ENCODE data around the gene C15orf61.

Gene C15orf61

DNA sequence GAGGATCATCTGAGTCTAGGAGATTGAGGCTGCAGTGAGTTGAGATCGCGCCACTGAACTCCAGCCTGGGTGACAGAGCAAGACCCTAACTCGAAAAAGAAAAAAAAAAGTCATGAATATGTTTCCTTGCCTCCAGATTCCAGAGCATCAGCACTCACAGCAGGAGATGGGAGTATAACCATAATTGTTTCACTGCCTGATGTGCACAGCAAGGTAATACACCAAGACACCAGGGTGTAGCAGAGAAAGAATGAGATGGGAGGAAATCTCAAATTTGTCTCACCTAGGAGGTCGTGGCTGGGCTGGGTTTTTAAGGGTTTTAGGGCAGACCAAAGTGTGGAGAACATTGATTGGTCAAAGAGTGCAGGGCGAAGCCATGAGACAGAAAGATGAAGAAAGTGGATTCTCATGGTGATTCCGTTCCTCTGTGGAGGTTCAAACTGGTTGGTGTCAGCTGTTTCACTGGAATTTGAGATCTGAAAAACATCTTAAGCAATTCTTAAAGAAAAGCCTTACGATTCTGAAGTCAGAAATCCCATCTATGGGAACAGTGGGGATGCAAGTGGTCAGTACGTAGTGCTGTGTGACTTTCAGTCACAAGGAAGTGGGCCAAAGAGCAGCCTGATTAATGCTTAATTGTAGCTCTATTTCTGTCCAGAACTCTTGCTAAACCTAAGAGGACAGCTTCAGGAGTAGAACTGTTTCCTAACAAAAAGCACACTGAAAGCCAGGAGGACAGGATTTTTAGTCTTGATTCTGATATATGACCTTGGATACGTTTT, 7.8 kb upstream of the C15orf61 start:
- H3K36me3 ChIP-seq (ENCODE audit: control insufficient read depth in 5 of 5, insufficient read depth in 5 of 5, low read length in 5 of 5), result peaks cover 0 to 19% (median 9%) of the 10 kb centered on the region in 5 donors
- no peaks in the 10 kb centered on the region for H3K9me3 ChIP-seq (ENCODE audit: control insufficient read depth in 5 of 5, low read length in 5 of 5)
- H3K4me3 ChIP-seq (ENCODE audit: low read depth in 1 of 5, low read length in 5 of 5), result no peak overlapping the region
- peaks cover 0 to 13% (median 3%) of the 10 kb centered on the region in 5 donors for H3K4me1 ChIP-seq (ENCODE audit: control insufficient read depth in 5 of 5, insufficient read depth in 5 of 5, low read length in 5 of 5)
- no peaks in the 10 kb centered on the region for H3K27me3 ChIP-seq (ENCODE audit: control insufficient read depth in 5 of 5, insufficient read depth in 4 of 5, low read length in 5 of 5)
- H3K27ac ChIP-seq (ENCODE audit: low read depth, low read length), result no peak overlapping the region
- H3K9ac ChIP-seq (ENCODE audit: low read length in 5 of 5), result no peak overlapping the region

DNA sequence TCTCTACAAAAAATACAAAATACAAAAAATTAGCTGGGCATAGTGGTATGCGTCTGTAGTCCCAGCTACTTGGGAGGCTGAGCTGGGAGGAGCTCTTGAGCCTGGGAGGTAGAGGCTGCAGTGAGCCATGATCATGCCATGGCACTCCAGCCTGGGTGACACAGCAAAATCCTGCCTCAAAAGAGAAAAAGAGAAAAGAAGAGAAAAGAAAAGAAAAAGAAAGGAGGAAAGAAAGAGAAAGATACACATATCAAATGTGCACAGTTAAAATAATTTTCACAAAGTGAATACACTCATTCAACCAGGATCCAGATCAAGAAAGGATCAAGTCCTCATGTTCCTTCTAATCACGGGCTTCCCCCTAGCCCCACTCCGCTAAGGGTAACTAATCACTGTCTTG, 5.8 kb upstream of the C15orf61 start:
- Histone ChIP-seq H3K27ac (ENCODE audit: low read depth, low read length) (no peak overlapping the region), H3K4me1 (ENCODE audit: control insufficient read depth in 5 of 5, insufficient read depth in 5 of 5, low read length in 5 of 5) (peaks cover 0 to 13% (median 3%) of the 10 kb centered on the region in 5 donors), H3K4me3 (ENCODE audit: low read depth in 1 of 5, low read length in 5 of 5) (no peak overlapping the region), H3K27me3 (ENCODE audit: control insufficient read depth in 5 of 5, insufficient read depth in 4 of 5, low read length in 5 of 5) (no peaks in the 10 kb centered on the region), H3K9ac (ENCODE audit: low read length in 5 of 5) (no peak overlapping the region), H3K9me3 (ENCODE audit: control insufficient read depth in 5 of 5, low read length in 5 of 5) (no peaks in the 10 kb centered on the region), H3K36me3 (ENCODE audit: control insufficient read depth in 5 of 5, insufficient read depth in 5 of 5, low read length in 5 of 5) (peaks cover 0 to 19% (median 9%) of the 10 kb centered on the region in 5 donors)

DNA sequence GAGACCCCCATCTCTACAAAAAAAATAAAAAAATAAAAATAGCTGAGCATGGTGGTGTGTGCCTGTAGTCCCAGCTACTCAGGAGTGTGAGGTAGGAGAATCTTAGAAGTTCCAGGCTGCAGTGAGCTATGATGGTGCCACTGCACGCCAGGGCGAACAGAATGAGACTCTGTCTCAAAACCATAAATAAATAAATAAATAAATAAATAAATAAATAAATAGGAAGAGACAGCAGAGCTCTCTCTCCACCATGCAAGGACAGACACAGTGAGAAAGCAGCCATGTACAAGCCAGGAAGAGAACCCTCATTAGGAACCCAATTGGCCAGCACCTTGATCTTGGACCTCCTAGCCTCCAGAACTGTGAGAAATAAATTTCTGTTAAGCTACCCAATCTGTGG, 5.4 kb upstream of the C15orf61 start:
- no peaks in the 10 kb centered on the region for H3K27me3 ChIP-seq (ENCODE audit: control insufficient read depth in 5 of 5, insufficient read depth in 4 of 5, low read length in 5 of 5)
- H3K27ac ChIP-seq (ENCODE audit: low read depth, low read length), result no peak overlapping the region
- H3K4me1 ChIP-seq (ENCODE audit: control insufficient read depth in 5 of 5, insufficient read depth in 5 of 5, low read length in 5 of 5), result peaks cover 0 to 17% (median 7%) of the 10 kb centered on the region in 5 donors
- H3K9ac ChIP-seq (ENCODE audit: low read length in 5 of 5), result no peak overlapping the region
- H3K9me3 ChIP-seq (ENCODE audit: control insufficient read depth in 5 of 5, low read length in 5 of 5), result no peaks in the 10 kb centered on the region
- H3K4me3 ChIP-seq (ENCODE audit: low read depth in 1 of 5, low read length in 5 of 5), result no peak overlapping the region
- H3K36me3 ChIP-seq (ENCODE audit: control insufficient read depth in 5 of 5, insufficient read depth in 5 of 5, low read length in 5 of 5), result peaks cover 0 to 19% (median 9%) of the 10 kb centered on the region in 5 donors

DNA sequence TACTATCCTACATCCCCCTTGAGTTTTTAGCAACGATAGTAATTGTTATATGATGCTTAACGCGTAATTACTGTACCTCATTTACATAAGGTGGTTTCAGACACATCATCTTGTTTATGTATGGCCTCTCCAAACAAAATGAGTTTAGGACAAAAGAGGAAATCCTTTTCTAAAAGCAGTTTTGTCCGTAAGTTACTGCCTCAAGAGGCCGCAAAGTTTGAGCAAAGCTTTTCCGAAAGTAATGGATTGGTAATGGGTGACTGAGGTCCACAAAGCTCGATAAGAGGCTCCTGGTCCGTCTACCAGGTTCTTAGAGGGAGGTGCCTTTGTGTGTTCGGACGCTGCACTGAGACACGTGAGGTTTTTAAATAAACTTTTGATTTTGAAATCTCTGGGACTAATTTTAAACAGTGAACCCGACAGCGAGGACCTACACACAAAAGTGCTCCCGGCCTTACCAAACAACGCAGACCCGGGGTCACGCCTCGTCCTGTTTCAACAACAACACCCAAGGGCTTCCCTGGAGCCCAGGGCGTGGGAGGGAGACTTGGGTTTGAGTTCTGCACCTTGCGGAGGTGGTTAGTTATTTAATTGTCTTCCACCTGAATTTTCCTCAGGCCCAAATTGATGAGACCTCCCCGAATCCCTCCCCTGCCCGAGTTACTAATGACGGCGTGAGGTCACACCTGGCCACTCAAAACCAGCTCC, 456 bp upstream of the C15orf61 start:
- Histone ChIP-seq H3K27me3 (ENCODE audit: control insufficient read depth in 5 of 5, insufficient read depth in 4 of 5, low read length in 5 of 5) (no peaks in the 10 kb centered on the region), H3K9ac (ENCODE audit: low read length in 5 of 5) (peak overlapping the region; percentile 66 to 93 (median 81)), H3K27ac (ENCODE audit: low read depth, low read length) (peak overlapping the region; percentile 99), H3K9me3 (ENCODE audit: control insufficient read depth in 5 of 5, low read length in 5 of 5) (no peaks in the 10 kb centered on the region), H3K4me3 (ENCODE audit: low read depth in 1 of 5, low read length in 5 of 5) (peak overlapping the region; percentile 83 to 98 (median 92)), H3K4me1 (ENCODE audit: control insufficient read depth in 5 of 5, insufficient read depth in 5 of 5, low read length in 5 of 5) (peaks cover 0 to 36% (median 28%) of the 10 kb centered on the region in 5 donors), H3K36me3 (ENCODE audit: control insufficient read depth in 5 of 5, insufficient read depth in 5 of 5, low read length in 5 of 5) (no peaks in the 10 kb centered on the region)

DNA sequence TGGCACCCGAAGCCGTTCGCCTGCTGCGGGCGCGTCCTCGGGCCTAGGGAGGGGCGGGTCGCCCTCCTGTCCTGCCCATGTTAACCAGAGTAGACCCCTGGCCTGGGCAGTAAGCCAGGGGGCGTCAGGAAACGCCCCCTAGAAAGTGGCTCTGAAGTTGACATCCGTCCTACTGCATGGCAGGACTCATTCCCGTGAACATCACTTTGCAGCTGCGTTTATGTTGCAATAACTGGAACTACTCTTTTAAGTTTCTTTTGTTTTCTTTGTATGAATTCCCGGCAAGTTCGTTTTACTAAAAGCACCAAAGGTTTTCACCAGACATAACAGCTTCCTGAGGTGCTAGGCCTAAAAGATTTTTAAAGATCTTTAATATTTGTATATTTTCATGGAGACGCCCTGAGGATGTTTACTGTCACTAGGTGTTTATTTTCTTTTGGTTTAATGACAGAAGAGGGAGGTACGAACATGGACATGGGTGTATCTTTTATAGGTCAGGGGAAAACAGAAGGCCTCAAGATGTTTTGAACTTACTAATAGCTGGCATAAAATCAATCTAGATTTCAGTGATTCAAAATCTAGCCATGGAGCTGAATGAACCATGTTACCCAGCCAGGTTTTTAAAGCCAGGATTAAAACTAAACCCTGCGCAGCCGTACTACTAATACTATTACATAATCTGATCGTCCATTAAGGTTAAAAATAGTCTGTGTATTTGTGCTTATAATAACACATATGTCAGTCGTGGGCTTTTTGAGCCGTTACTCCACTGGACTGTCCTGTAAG, 1.0 kb downstream of the C15orf61 start:
- H3K9ac ChIP-seq (ENCODE audit: low read length in 5 of 5), result peak overlapping the region; percentile 84 to 95 (median 93)
- H3K36me3 ChIP-seq (ENCODE audit: control insufficient read depth in 5 of 5, insufficient read depth in 5 of 5, low read length in 5 of 5), result peaks cover 0 to 10% (median 0%) of the 10 kb centered on the region in 5 donors
- peaks cover 0 to 36% (median 28%) of the 10 kb centered on the region in 5 donors for H3K4me1 ChIP-seq (ENCODE audit: control insufficient read depth in 5 of 5, insufficient read depth in 5 of 5, low read length in 5 of 5)
- no peaks in the 10 kb centered on the region for H3K9me3 ChIP-seq (ENCODE audit: control insufficient read depth in 5 of 5, low read length in 5 of 5)
- no peaks in the 10 kb centered on the region for H3K27me3 ChIP-seq (ENCODE audit: control insufficient read depth in 5 of 5, insufficient read depth in 4 of 5, low read length in 5 of 5)
- peak overlapping the region; percentile 76 to 98 (median 91) for H3K4me3 ChIP-seq (ENCODE audit: low read depth in 1 of 5, low read length in 5 of 5)
- peak overlapping the region; percentile 99 for H3K27ac ChIP-seq (ENCODE audit: low read depth, low read length)

DNA sequence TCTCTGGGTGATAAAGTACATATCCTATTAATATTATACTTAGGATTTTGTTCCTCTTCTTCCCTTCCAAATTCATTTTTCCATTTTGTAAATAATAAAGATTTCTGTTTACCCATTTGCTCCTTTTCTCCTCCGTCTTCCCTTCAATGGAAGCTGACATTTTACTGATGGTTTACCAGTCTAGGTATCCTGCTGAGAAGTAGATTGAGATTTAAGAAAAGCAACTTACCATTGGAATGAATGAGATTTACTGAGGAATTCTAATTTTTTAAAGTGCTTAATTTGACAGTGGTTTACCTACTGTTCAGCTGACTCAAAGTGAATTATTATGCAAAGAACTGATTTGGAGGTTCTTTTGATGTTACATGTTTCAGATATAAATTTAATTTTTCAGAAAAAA, 2.4 kb downstream of the C15orf61 start:
- H3K9ac ChIP-seq (ENCODE audit: low read length in 5 of 5), result peak overlapping the region in 2 of 5 donors; percentile 51 to 95
- no peaks in the 10 kb centered on the region for H3K9me3 ChIP-seq (ENCODE audit: control insufficient read depth in 5 of 5, low read length in 5 of 5)
- peaks cover 0 to 36% (median 28%) of the 10 kb centered on the region in 5 donors for H3K4me1 ChIP-seq (ENCODE audit: control insufficient read depth in 5 of 5, insufficient read depth in 5 of 5, low read length in 5 of 5)
- no peaks in the 10 kb centered on the region for H3K27me3 ChIP-seq (ENCODE audit: control insufficient read depth in 5 of 5, insufficient read depth in 4 of 5, low read length in 5 of 5)
- H3K4me3 ChIP-seq (ENCODE audit: low read depth in 1 of 5, low read length in 5 of 5), result peak overlapping the region in 1 of 5 donors; percentile 91
- H3K36me3 ChIP-seq (ENCODE audit: control insufficient read depth in 5 of 5, insufficient read depth in 5 of 5, low read length in 5 of 5), result peaks cover 0 to 15% (median 6%) of the 10 kb centered on the region in 5 donors
- peak overlapping the region; percentile 99 for H3K27ac ChIP-seq (ENCODE audit: low read depth, low read length)

DNA sequence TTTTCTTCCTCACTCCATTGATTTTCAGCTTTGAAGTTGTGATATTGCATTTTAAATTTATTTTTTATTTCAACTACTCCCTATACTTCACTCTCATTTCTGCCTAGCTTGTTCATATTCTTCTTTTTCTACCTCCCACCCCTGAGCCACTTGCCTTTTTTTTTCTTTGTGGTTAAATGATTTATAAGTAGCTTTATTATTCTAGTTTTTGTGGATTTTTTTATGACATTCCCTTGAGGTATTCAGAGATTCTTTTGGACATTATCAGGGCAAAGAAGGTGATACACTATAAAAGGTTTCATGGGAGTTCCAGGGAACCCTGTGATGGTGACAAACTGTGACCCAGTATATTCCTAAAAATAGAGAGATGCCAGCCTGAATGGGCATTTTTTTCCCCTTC, 3.3 kb downstream of the C15orf61 start:
- no peak overlapping the region for H3K27ac ChIP-seq (ENCODE audit: low read depth, low read length)
- H3K4me1 ChIP-seq (ENCODE audit: control insufficient read depth in 5 of 5, insufficient read depth in 5 of 5, low read length in 5 of 5), result peaks cover 0 to 36% (median 28%) of the 10 kb centered on the region in 5 donors
- no peaks in the 10 kb centered on the region for H3K9me3 ChIP-seq (ENCODE audit: control insufficient read depth in 5 of 5, low read length in 5 of 5)
- H3K27me3 ChIP-seq (ENCODE audit: control insufficient read depth in 5 of 5, insufficient read depth in 4 of 5, low read length in 5 of 5), result no peaks in the 10 kb centered on the region
- peaks cover 0 to 15% (median 6%) of the 10 kb centered on the region in 5 donors for H3K36me3 ChIP-seq (ENCODE audit: control insufficient read depth in 5 of 5, insufficient read depth in 5 of 5, low read length in 5 of 5)
- H3K9ac ChIP-seq (ENCODE audit: low read length in 5 of 5), result peak overlapping the region in 2 of 5 donors; percentile 25 to 66
- no peak overlapping the region for H3K4me3 ChIP-seq (ENCODE audit: low read depth in 1 of 5, low read length in 5 of 5)

DNA sequence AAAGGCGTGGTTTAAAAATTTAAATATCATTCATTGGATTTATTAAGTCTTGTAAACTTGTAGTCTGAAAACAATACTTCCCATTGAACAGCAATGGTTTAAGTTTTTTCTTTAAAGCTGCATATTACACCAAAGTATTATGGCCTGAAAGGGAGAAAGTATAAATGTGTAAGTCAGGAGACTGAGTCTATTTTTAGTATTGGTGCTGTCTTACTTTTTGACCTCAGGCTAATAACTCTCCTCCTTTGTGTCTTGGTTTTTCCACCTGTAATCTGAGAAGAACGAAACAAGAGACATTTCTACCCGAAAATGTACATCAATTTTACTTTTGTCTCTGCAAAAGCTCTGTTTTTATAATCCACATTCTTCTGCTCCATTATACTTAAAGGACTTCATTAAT, 7.6 kb downstream of the C15orf61 start:
- H3K36me3 ChIP-seq (ENCODE audit: control insufficient read depth in 5 of 5, insufficient read depth in 5 of 5, low read length in 5 of 5), result peaks cover 0 to 15% (median 6%) of the 10 kb centered on the region in 5 donors
- H3K4me1 ChIP-seq (ENCODE audit: control insufficient read depth in 5 of 5, insufficient read depth in 5 of 5, low read length in 5 of 5), result peaks cover 0 to 7% (median 0%) of the 10 kb centered on the region in 5 donors
- no peaks in the 10 kb centered on the region for H3K27me3 ChIP-seq (ENCODE audit: control insufficient read depth in 5 of 5, insufficient read depth in 4 of 5, low read length in 5 of 5)
- no peak overlapping the region for H3K4me3 ChIP-seq (ENCODE audit: low read depth in 1 of 5, low read length in 5 of 5)
- H3K9me3 ChIP-seq (ENCODE audit: control insufficient read depth in 5 of 5, low read length in 5 of 5), result no peaks in the 10 kb centered on the region
- H3K9ac ChIP-seq (ENCODE audit: low read length in 5 of 5), result no peak overlapping the region
- no peak overlapping the region for H3K27ac ChIP-seq (ENCODE audit: low read depth, low read length)

DNA sequence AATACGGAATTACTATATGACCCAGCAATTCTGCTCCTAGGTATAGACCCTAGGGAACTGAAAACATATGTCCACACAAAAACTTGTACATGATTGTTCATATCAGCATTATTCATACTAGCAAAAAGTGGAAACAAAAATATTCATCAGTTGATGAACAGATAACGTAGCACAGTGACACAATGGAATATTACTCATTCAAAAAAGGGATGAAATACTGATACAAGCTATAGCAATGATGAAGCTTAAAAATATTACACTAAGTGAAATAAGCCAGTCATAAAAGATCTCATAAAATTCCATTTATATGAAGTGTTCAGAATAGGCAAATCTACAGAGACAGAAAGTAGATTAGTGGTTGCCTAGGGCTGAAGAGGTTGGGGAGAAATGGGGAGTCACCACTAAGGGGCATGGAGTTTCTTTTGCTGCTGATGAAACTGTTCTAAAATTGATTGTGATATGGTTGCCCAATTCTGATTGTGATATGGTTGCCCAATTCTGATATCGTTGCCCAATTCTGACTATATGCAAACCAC, 10.5 kb downstream of the C15orf61 start:
- no peaks in the 10 kb centered on the region for H3K4me1 ChIP-seq (ENCODE audit: control insufficient read depth in 5 of 5, insufficient read depth in 5 of 5, low read length in 5 of 5)
- H3K4me3 ChIP-seq (ENCODE audit: low read depth in 1 of 5, low read length in 5 of 5), result no peak overlapping the region
- H3K9me3 ChIP-seq (ENCODE audit: control insufficient read depth in 5 of 5, low read length in 5 of 5), result no peaks in the 10 kb centered on the region
- H3K9ac ChIP-seq (ENCODE audit: low read length in 5 of 5), result no peak overlapping the region
- peaks cover 0 to 10% (median 6%) of the 10 kb centered on the region in 5 donors for H3K36me3 ChIP-seq (ENCODE audit: control insufficient read depth in 5 of 5, insufficient read depth in 5 of 5, low read length in 5 of 5)
- no peak overlapping the region for H3K27ac ChIP-seq (ENCODE audit: low read depth, low read length)
- no peaks in the 10 kb centered on the region for H3K27me3 ChIP-seq (ENCODE audit: control insufficient read depth in 5 of 5, insufficient read depth in 4 of 5, low read length in 5 of 5)

All from subcutaneous abdominal adipose tissue (tissue), 5 donors.